ENCODE data around the gene PEX16.

Gene PEX16

DNA sequence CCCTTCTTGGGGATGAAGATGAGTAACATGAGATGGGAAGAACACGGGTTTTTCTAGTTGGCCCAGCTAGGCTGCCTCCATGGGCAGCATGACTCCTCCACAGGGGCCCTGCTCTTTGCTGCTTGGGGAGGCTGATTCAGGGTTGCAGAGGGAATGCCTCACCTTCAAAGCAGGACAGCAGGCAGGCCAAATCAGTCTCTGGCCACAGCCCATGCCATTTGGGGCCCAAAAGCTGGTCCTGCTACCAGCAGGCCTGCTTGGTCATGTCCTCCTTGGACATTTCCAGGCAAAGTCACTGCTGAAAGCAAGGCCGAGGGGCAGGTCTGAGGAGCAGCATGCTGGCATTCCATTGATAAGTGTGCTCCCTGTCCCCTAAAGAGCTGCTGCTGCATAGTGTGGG, 46.0 kb downstream of the PEX16 start:
- Histone ChIP-seq H3K4me3 (no peak overlapping the region), H3K4me1 (no peaks in the 10 kb centered on the region), H3K27me3 (no peaks in the 10 kb centered on the region), H3K36me3 (peaks cover 89 to 100% (median 98%) of the 10 kb centered on the region in 3 donors), H3K9me3 (no peaks in the 10 kb centered on the region), H3K27ac (no peak overlapping the region)
- no peak for TF ChIP-seq CTCF (IDR thresholded peaks at IDR 0.05)
- DNase-seq: no peak
- intact Hi-C loops (cut with DNase I; ENCODE audit: low total_unique reads): no loop called here

GRCh38 chr11:45870706-45871105, 47.0 kb downstream of the PEX16 start:
- no peak for DNase-seq
- Histone ChIP-seq H3K36me3 (peaks cover 97 to 100% (median 98%) of the 10 kb centered on the region in 3 donors), H3K27ac (no peak overlapping the region), H3K4me3 (no peak overlapping the region), H3K27me3 (no peaks in the 10 kb centered on the region), H3K4me1 (no peaks in the 10 kb centered on the region), H3K9me3 (no peaks in the 10 kb centered on the region)
- intact Hi-C loops (cut with DNase I; ENCODE audit: low total_unique reads): no loop called here
- TF ChIP-seq CTCF (IDR thresholded peaks at IDR 0.05): no peak

- Histone ChIP-seq H3K4me3 (no peak overlapping the region), H3K36me3 (peaks cover 98 to 100% (median 100%) of the 10 kb centered on the region in 3 donors), H3K27ac (no peak overlapping the region), H3K9me3 (no peaks in the 10 kb centered on the region), H3K27me3 (no peaks in the 10 kb centered on the region), H3K4me1 (no peaks in the 10 kb centered on the region)
- TF ChIP-seq CTCF (IDR thresholded peaks at IDR 0.05): no peak
- DNase-seq: no peak
- intact Hi-C loops (cut with DNase I; ENCODE audit: low total_unique reads): no loop called here
Observed at GRCh38 chr11:45869551-45869950, 48.1 kb downstream of the PEX16 start.

DNA sequence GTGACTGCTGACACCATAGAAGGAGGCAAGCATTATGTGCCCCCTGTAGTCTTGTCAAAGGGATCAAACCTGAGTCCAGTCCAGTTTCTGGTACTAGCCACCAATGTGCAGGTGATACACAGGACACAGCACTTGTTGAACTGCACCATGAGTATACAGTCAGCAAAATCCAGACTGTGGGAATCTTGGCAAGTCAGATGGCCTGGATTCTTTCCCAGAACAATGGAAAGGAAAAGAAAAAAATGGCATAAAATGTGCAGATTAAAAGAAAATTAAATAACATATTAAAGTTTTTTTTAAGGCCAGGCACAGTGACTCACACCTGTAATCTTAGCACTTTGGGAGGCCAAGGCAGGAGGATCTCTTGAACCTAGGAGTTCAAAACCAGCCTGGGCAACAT, 53.6 kb downstream of the PEX16 start:
- no peak for DNase-seq
- no peaks in the 10 kb centered on the region for H3K27me3 ChIP-seq
- no peak overlapping the region for H3K27ac ChIP-seq
- H3K4me3 ChIP-seq: no peak overlapping the region
- TF ChIP-seq CTCF (IDR thresholded peaks at IDR 0.05): no peak
- intact Hi-C loops (cut with DNase I; ENCODE audit: low total_unique reads): no loop called here
- no peaks in the 10 kb centered on the region for H3K9me3 ChIP-seq
- H3K36me3 ChIP-seq: peaks cover 85 to 88% (median 87%) of the 10 kb centered on the region in 3 donors
- peaks cover under 1 to 16% (median 12%) of the 10 kb centered on the region in 4 donors for H3K4me1 ChIP-seq

DNA sequence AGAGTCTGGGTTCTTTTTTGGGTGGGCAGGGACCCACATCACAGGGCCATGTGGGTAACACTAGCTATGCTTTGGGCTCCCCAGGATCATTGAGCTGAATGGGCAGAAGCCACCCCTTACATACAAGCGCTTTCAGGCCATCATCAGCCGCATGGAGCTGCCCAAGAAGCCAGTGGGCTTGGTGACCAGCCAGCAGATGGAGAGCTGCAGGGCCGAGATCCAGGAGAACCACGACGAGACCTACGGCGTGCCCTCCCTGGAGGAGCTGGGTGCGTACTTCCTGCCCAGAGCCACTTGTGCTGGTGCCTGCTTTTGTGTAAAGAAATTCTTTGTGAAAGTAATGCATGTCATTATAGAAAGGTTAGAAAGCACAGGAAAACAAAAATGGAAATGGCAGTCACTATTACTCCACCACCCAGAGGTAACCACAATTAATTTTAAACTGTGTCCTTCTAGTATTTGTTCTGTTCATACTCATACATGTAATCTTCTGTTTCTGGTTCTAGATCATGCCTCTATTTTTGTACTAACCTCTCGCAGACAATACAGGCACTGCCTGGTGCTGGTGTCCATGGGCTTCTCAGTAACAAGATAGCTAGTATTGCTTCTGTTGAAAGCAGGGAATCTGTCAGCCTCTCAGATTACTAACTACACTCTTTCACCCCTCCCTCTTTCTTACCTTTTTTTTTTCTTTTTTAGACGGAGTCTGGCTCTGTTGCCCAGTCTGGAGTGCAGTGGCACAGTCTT, 56.7 kb downstream of the PEX16 start:
- Histone ChIP-seq H3K9me3 (no peaks in the 10 kb centered on the region), H3K36me3 (peaks cover 54 to 69% (median 64%) of the 10 kb centered on the region in 3 donors), H3K27ac (peak overlapping the region; percentile 84 to 88), H3K4me3 (no peak overlapping the region), H3K4me1 (peaks cover 11 to 47% (median 42%) of the 10 kb centered on the region in 4 donors), H3K27me3 (no peaks in the 10 kb centered on the region)
- DNase-seq: no peak
- no peak for TF ChIP-seq CTCF (IDR thresholded peaks at IDR 0.05)
- intact Hi-C loops (cut with DNase I; ENCODE audit: low total_unique reads): no loop called here
